ENCODE data around the gene MAML2. TPM values are rescaled to one million over a fixed set of nuclear protein-coding genes. Genes with fewer than 3 reads are reported as not detected.

MAML2 gene
- total and polyA plus RNA-seq, 9 of the 15 experiments (the other 6 are each of a cell fraction or from before 2014, with no cell fraction given): 0.79 to 6.8 (median 4.8) TPM

DNA sequence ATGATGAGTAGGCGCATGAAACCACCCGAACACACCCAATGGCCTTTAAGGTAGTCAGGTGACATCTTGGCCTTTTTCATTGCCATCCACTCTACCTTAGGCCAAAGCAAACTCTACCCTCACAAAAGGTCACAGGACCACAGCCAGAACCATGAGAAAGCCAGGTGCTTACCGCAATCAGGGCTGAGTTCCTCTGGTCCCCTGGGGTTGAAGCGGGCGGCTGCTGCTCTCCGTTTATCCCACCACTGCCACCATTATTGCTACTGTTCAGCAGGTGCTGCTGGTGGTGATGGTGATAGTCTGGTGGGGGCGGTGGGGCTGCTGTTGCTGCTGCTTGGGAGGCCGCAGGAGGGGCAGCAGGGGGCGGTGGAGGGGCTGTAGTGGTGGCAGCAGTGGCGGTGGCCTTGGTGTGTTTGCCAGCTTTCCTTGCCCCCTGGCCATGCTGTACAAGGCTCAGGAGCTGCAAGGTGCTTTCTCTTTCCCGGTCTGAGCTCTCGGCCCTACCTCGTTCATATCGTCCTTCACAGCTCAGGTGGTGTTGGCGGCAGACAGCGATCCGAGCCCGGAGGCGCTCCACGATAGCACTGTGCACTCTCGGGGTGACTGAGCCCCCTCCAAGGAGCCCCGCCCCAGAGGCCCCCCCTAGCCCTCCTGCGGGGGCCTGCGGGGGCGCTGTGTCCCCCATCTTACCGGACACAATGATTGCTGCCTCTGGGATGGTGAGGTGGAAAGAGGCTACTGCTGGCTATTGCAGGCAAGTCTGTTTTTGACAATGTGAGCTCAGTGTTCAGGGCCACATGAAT lies 1.6 kb downstream of the MAML2 start (continued):
- TF ChIP-seq GATAD2A (IDR thresholded peaks at IDR 0.05): 0 out of 2 replicates have a peak, but pooled peaks have one; percentile 79
- 0 out of 2 replicates have a peak, but pooled peaks have one; percentile 11 for TF ChIP-seq ZNF143 (CRISPR knock-in tag; IDR thresholded peaks at IDR 0.05)
- TF ChIP-seq SFPQ (IDR thresholded peaks at IDR 0.05; ENCODE audit: low read depth, low read length): no peak
- peak; percentile 15 to 71; a peak in 3 of 4 replicates for TF ChIP-seq RCOR1 (IDR thresholded peaks at IDR 0.05; ENCODE audit: borderline replicate concordance in 1 of 2, low read depth in 2 of 2, low read length in 2 of 2)
- TF ChIP-seq, protein P1, sequence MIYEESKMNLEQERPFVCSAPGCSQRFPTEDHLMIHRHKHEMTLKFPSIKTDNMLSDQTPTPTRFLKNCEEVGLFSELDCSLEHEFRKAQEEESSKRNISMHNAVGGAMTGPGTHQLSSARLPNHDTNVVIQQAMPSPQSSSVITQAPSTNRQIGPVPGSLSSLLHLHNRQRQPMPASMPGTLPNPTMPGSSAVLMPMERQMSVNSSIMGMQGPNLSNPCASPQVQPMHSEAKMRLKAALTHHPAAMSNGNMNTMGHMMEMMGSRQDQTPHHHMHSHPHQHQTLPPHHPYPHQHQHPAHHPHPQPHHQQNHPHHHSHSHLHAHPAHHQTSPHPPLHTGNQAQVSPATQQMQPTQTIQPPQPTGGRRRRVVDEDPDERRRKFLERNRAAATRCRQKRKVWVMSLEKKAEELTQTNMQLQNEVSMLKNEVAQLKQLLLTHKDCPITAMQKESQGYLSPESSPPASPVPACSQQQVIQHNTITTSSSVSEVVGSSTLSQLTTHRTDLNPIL (CRISPR knock-in tag; IDR thresholded peaks at IDR 0.05): no peak
- no peak for TF ChIP-seq THRAP3 (IDR thresholded peaks at IDR 0.05; ENCODE audit: borderline replicate concordance)
- peak; percentile 67; the same call in 1 of the 2 replicates for TF ChIP-seq ZBTB9 (CRISPR knock-in tag; IDR thresholded peaks at IDR 0.05)
- peak; percentile 74 for TF ChIP-seq SP1 (CRISPR knock-in tag; IDR thresholded peaks at IDR 0.05)
- peak; percentile 11 for TF ChIP-seq PHF20 (IDR thresholded peaks at IDR 0.05; ENCODE audit: partially characterized antibody)
- TF ChIP-seq GATAD2B (IDR thresholded peaks at IDR 0.05; ENCODE audit: borderline replicate concordance): 0 out of 2 replicates have a peak, but pooled peaks have one; percentile 13
- no peak for TF ChIP-seq POLR3G (IDR thresholded peaks at IDR 0.05; ENCODE audit: extremely low read depth, insufficient read length, insufficient replicate concordance)
- peak; percentile 27; the same call in 1 of the 2 replicates for TF ChIP-seq POLR2AphosphoS5 (IDR thresholded peaks at IDR 0.05; ENCODE audit: control insufficient read depth, insufficient read depth, low read depth, low read length)
- no peak for TF ChIP-seq ZNF165 (CRISPR knock-in tag; IDR thresholded peaks at IDR 0.05; ENCODE audit: borderline replicate concordance)
- TF ChIP-seq, protein P2, sequence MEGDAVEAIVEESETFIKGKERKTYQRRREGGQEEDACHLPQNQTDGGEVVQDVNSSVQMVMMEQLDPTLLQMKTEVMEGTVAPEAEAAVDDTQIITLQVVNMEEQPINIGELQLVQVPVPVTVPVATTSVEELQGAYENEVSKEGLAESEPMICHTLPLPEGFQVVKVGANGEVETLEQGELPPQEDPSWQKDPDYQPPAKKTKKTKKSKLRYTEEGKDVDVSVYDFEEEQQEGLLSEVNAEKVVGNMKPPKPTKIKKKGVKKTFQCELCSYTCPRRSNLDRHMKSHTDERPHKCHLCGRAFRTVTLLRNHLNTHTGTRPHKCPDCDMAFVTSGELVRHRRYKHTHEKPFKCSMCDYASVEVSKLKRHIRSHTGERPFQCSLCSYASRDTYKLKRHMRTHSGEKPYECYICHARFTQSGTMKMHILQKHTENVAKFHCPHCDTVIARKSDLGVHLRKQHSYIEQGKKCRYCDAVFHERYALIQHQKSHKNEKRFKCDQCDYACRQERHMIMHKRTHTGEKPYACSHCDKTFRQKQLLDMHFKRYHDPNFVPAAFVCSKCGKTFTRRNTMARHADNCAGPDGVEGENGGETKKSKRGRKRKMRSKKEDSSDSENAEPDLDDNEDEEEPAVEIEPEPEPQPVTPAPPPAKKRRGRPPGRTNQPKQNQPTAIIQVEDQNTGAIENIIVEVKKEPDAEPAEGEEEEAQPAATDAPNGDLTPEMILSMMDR (IDR thresholded peaks at IDR 0.05 in 2 of 3, conservative IDR thresholded peaks at IDR 0.05 in 1 of 3; ENCODE audit: insufficient read depth in 2 of 3, low read depth in 1 of 3, low read length in 3 of 3): peak; percentile 69 to 98 (median 79)
- 0 out of 2 replicates have a peak, but pooled peaks have one; percentile 7 for TF ChIP-seq CBFA2T3 (IDR thresholded peaks at IDR 0.05)
- TF ChIP-seq HDGF (IDR thresholded peaks at IDR 0.05): peak; percentile 61; the same call in 1 of the 2 replicates
- TF ChIP-seq POLR2G (IDR thresholded peaks at IDR 0.05; ENCODE audit: low read depth, low read length): 0 out of 2 replicates have a peak, but pooled peaks have one; percentile 55
- peak; percentile 54; the same call in 1 of the 2 replicates for TF ChIP-seq RBFOX2 (IDR thresholded peaks at IDR 0.05; ENCODE audit: low read depth, low read length)
- peak; percentile 7; the same call in 1 of the 2 replicates for TF ChIP-seq EP300 (IDR thresholded peaks at IDR 0.05; ENCODE audit: low read length)
- 0 out of 3 replicates have a peak, but pooled peaks of 1 of the 2 experiments have one; percentile 15 for TF ChIP-seq CBX3 (IDR thresholded peaks at IDR 0.05; ENCODE audit: borderline replicate concordance in 1 of 2, low read length in 2 of 2)

Measured in K562 (cell line).